PFSK-1 (cell line): ENCODE measurements around the gene CX3CL1.

Source experiments
- POLR2AphosphoS5 ChIP-seq: IDR thresholded peaks from 2 replicates; pipeline ENCODE4 v1.6.1; 2012; ENCODE audit warnings: low read depth, mild to moderate bottlenecking, control low read depth, low read length, moderate library complexity
- SIN3A ChIP-seq: IDR thresholded peaks from 2 replicates; pipeline ENCODE4 v1.6.1; 2012; ENCODE audit warnings: mild to moderate bottlenecking, low read length, moderate library complexity, borderline replicate concordance; ENCODE audit not compliant: insufficient read depth
- TAF1 ChIP-seq: IDR thresholded peaks from 2 replicates; pipeline ENCODE4 v1.6.1; 2012; ENCODE audit warnings: low read length, control low read depth, borderline replicate concordance; ENCODE audit not compliant: insufficient read depth

- TF ChIP-seq TAF1 (no peak), SIN3A (no peak), POLR2AphosphoS5 (no peak)
Observed at GRCh38 chr16:57391708-57392107, 19.4 kb downstream of the CX3CL1 start.
